HG02798 (cell line): ENCODE data around the gene ZNF141.
"Not testable (repeated sequence)": the region's sequence is repeated elsewhere in the genome, so short reads cannot be mapped to it uniquely, and the experiment has no call there.

ENCODE experiments used
- ATAC-seq: cut with Tn5 transposase; IDR thresholded peaks from one replicate; pipeline ENCODE4 v1.9.1; 2021; ENCODE audit warnings: mild to moderate bottlenecking; ENCODE audit not compliant: unreplicated experiment, poor library complexity

ZNF141 gene

GRCh38 chr4:384311-385010 lies 46.8 kb downstream of the ZNF141 start:
- ATAC-seq = no peak

DNA sequence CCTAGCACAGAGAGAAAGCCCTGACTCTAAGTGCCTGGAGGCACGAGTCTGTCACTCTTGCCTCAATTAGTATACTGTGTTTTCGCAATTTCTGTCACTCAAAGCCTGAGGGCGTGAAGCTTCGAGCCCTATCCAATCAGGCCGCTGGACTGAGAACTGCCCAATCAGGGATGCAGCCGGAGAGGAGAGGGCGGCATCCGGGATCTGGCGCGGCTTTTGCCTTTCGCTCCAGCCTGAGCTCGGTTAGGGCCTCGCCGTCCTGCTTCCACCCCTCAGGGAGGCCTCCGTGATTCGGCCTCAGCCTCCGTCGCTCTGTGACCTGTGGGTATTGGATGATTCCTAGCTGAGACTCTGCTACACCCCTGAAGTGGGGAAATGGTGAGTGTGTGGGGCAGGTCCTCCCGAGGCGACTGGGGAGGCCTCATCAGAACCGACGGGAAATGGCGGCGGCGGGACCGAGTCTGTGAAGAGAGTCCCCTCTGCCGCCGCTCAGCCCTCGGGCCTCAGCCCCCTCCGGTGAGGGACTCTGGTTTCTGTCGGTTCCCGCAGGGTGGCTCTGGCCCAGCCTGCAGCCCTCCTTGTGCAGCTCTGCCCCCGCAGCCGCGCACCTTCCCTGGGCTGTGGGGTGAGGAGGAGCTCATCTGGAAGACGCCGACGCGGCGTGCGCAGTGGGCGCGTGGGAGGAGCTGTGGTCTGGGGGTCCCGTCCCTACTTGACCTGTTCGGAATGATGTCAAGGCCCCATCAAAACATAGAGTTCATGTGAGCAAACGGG lies 48.5 kb downstream of the ZNF141 start:
- ATAC-seq = no peak

GRCh38 chr4:386708-387105 lies 49.1 kb downstream of the ZNF141 start:
- ATAC-seq = no peak

- ATAC-seq = no peak
Observed at GRCh38 chr4:404006-404405, 66.4 kb downstream of the ZNF141 start.

GRCh38 chr4:408321-408720 lies 70.7 kb downstream of the ZNF141 start:
- not testable (repeated sequence) for ATAC-seq

GRCh38 chr4:422587-422986 lies 85.0 kb downstream of the ZNF141 start:
- no peak for ATAC-seq
